A673 (cell line): ENCODE measurements around the gene ARAP3. TPM values are rescaled to one million over a fixed set of nuclear protein-coding genes. Genes with fewer than 3 reads are reported as not detected.

Experiments
- BruUV-seq: library from RNA; stranded (reverse); fragments of 400-500 nt; replicated peaks from 2 replicates; lab custom pipeline; 2021; lab: Mats Ljungman, UMichigan
- CTCF ChIA-PET: fragments of 300-600 bp; sonication (Branson Sonifier 250); formaldehyde crosslinking; loops from one replicate; lab custom pipeline; 2022; ENCODE audit warnings: antibody characterized with exemption; lab: Charles Lee
- POLR2A ChIA-PET: fragments of 300-600 bp; sonication (Branson Sonifier 250); formaldehyde crosslinking; loops from one replicate; lab custom pipeline; 2022; ENCODE audit warnings: antibody characterized with exemption; ENCODE audit not compliant: low non-redundant PET; lab: Charles Lee
- DNase-seq: peaks from one replicate; pipeline ENCODE4 v3.0.0-alpha.2; 2015; ENCODE audit warnings: low spot score
- H3K27ac ChIP-seq: fragments of 200-600 bp; sonication (generic); 2 replicates; pipeline ENCODE4 v1.5.1; 2016; ENCODE audit warnings: mixed run types, low read depth, mild to moderate bottlenecking, mixed read lengths, antibody characterized with exemption, low read length; ENCODE audit not compliant: poor library complexity, severe bottlenecking
- H3K27me3 ChIP-seq: fragments of 200-600 bp; sonication (generic); replicated peaks from 2 replicates; pipeline ENCODE4 v1.6.1; 2017; ENCODE audit warnings: mixed run types, low read depth, mild to moderate bottlenecking, mixed read lengths, antibody characterized with exemption, low read length; ENCODE audit not compliant: insufficient read depth, poor library complexity
- H3K36me3 ChIP-seq: fragments of 200-600 bp; sonication (generic); 2 replicates; pipeline ENCODE4 v1.6.1; 2016; ENCODE audit warnings: mixed run types, mild to moderate bottlenecking, mixed read lengths, antibody characterized with exemption, low read length; ENCODE audit not compliant: insufficient read depth, poor library complexity, severe bottlenecking
- H3K4me1 ChIP-seq: fragments of 200-600 bp; sonication (generic); 2 replicates; pipeline ENCODE4 v1.6.1; 2017; ENCODE audit warnings: mixed run types, mild to moderate bottlenecking, mixed read lengths, antibody characterized with exemption, low read length; ENCODE audit not compliant: insufficient read depth, poor library complexity, severe bottlenecking
- H3K4me3 ChIP-seq: fragments of 200-600 bp; sonication (generic); 2 replicates; pipeline ENCODE4 v1.5.1; 2016; ENCODE audit warnings: low read depth, mixed run types, mild to moderate bottlenecking, mixed read lengths, low read length; ENCODE audit not compliant: poor library complexity, severe bottlenecking
- H3K9me3 ChIP-seq: fragments of 200-600 bp; sonication (generic); 2 replicates; pipeline ENCODE4 v1.6.1; 2016; ENCODE audit warnings: mixed run types, low read depth, mild to moderate bottlenecking, mixed read lengths, antibody characterized with exemption, low read length; ENCODE audit not compliant: poor library complexity, severe bottlenecking
- CTCF ChIP-seq: fragments of 300-800, 200-600 bp; sonication (generic); conservative IDR thresholded peaks from 2 replicates; pipeline ENCODE4 v1.5.1; 2017; ENCODE audit warnings: low read depth, mild to moderate bottlenecking, antibody characterized with exemption, low read length, moderate library complexity, mixed read lengths
- EZH2 ChIP-seq: fragments of 200-600 bp; sonication (generic); IDR thresholded peaks from 2 replicates; pipeline ENCODE4 v1.6.1; 2017; ENCODE audit warnings: borderline replicate concordance, low read depth, mild to moderate bottlenecking, mixed read lengths, antibody characterized with exemption, low read length; ENCODE audit not compliant: poor library complexity, severe bottlenecking
- intact Hi-C: fragments of 100-400 bp; cut with micrococcal nuclease; formaldehyde crosslinking; loops from one replicate; pipeline ENCODE4 v1.10.0; 2022; ENCODE audit not compliant: unreplicated experiment
- total RNA-seq: library from RNA; stranded (reverse); gene quantifications from 2 replicates; pipeline ENCODE4 v1.2.3, GENCODE V29; 2021

Gene ARAP3
- total RNA-seq, 1 experiment from 2014 or later: 4.1 TPM

GRCh38 chr5:141672841-141673813, 8.9 kb downstream of the ARAP3 start:
- H3K9me3 ChIP-seq: no peaks in the 10 kb centered on the region
- intact Hi-C loops: no loop called here
- H3K36me3 ChIP-seq: no peaks in the 10 kb centered on the region
- no peak overlapping the region for H3K4me3 ChIP-seq
- ChIA-PET CTCF (interaction anchor here (1.8 kb wide), 1 partner anchor 8 kb away, joined by 5 read pairs; no protein-coding TSS in a partner anchor), POLR2A (interaction anchor here (0.5 kb wide), 1 partner anchor 11 kb away, joined by 4 read pairs; no protein-coding TSS in a partner anchor)
- H3K27me3 ChIP-seq: no peaks in the 10 kb centered on the region
- TF ChIP-seq CTCF (no peak), EZH2 (no peak)
- peak; percentile 82 for DNase-seq
- no TSS peak for BruUV-seq
- H3K4me1 ChIP-seq: peaks cover 13% of the 10 kb centered on the region
- no peak overlapping the region for H3K27ac ChIP-seq

GRCh38 chr5:141672071-141672840, 9.8 kb downstream of the ARAP3 start:
- H3K4me1 ChIP-seq: peaks cover 13% of the 10 kb centered on the region

More at GRCh38 chr5:141672071-141672840, 9.8 kb downstream of the ARAP3 start:
- CTCF ChIA-PET: interaction anchor here (1.8 kb wide), 1 partner anchor 8 kb away, joined by 5 read pairs; no protein-coding TSS in a partner anchor
- intact Hi-C loops: no loop called here
- Histone ChIP-seq H3K27me3 (no peaks in the 10 kb centered on the region), H3K4me3 (no peak overlapping the region), H3K27ac (no peak overlapping the region), H3K9me3 (no peaks in the 10 kb centered on the region), H3K36me3 (no peaks in the 10 kb centered on the region)
- POLR2A ChIA-PET: interaction anchor here (0.5 to 0.6 kb wide), 2 partner anchors 12 to 510 kb away, joined by 4 read pairs; no protein-coding TSS in a partner anchor
- DNase-seq: no peak
- TF ChIP-seq EZH2 (no peak), CTCF (no peak)
- BruUV-seq: no TSS peak
